ENCODE results near the gene CYBRD1.

CYBRD1 gene

GRCh38 chr2:171595896-171596295, 73.6 kb downstream of the CYBRD1 start:
- in situ Hi-C loops (cut with MboI; ENCODE audit: low sequenced_read_pairs), result loop anchor here (25.0 kb wide), 1 partner anchor 516 kb away; the partner anchor contains the start of gene DLX2

GRCh38 chr2:171598713-171599319, 76.5 kb downstream of the CYBRD1 start:
- in situ Hi-C loops (cut with MboI; ENCODE audit: low sequenced_read_pairs), result loop anchor here (25.0 kb wide), 1 partner anchor 513 kb away; the partner anchor contains the start of gene DLX2

GRCh38 chr2:171600126-171600525, 77.9 kb downstream of the CYBRD1 start:
- in situ Hi-C loops (cut with MboI; ENCODE audit: low sequenced_read_pairs), result no loop called here

DNA sequence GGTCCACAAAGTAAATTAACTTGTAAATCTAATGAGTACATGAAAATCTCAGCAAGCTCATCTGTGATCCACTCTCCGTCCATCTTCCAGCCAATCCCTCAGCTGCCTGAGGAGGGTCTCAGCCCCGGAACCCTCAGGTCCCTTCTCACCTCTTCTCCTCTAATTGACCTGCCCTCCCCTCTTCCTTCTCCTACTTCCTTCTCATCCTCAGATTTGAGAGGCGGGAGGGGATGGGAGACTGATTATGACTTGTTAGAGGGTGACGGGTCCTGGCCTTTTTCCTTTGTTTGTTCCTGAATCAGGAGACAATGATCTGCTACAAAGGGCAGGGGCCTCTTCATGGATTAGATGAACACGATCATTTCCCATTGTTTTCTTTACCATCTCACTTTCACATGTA, 80.1 kb downstream of the CYBRD1 start:
- in situ Hi-C loops (cut with MboI; ENCODE audit: low sequenced_read_pairs), result no loop called here

Measured in HL-60/S4 treated with phorbol 12-myristate 13-acetate at 8.2 ng/mL for 4 days and 3 days (cell line).